HepG2 (cell line): Measurements from ENCODE around the gene WASHC4. TPM values are rescaled to one million over a fixed set of nuclear protein-coding genes. Genes with fewer than 3 reads are reported as not detected.

Experiments used
- ATAC-seq: fragments of 200-7000 bp; cut with Tn5 transposase; 3 replicates; pipeline ENCODE4 v1.9.1; 2020; ENCODE audit warnings: mild to moderate bottlenecking, moderate library complexity
- BruUV-seq: library from RNA; stranded (reverse); fragments of 400-500 nt; replicated peaks from 2 replicates; lab custom pipeline; 2021; lab: Mats Ljungman, UMichigan
- CTCF ChIA-PET: fragments of 300-600 bp; formaldehyde crosslinking; extraction: SDS; loops from one replicate; lab custom pipeline; 2021; ENCODE audit warnings: low total read pairs, inconsistent platforms, low intra/inter-chr PET ratio; lab: Yijun Ruan, JAX
- POLR2A ChIA-PET: fragments of 350-600 bp; sonication (Branson Sonifier 250); formaldehyde crosslinking; loops from one replicate; lab custom pipeline; 2020; ENCODE audit warnings: antibody characterized with exemption, inconsistent platforms; lab: Yijun Ruan, JAX
- DNase-seq: peaks from one replicate; pipeline ENCODE4 v3.0.0-alpha.2; 2015; ENCODE audit warnings: low spot score
- FAIRE-seq: peaks from 3 replicates; lab custom pipeline; 2011; peaks lifted over from hg19 to GRCh38; lab: Jason Lieb, UNC
- H2AFZ ChIP-seq: one replicate; pipeline ENCODE4 v1.6.1; 2011; ENCODE audit warnings: low read length, inconsistent platforms
- H3K27ac ChIP-seq: fragments of 300-600 bp; 3 replicates; pipeline ENCODE4 v1.8.0; 2011; ENCODE audit warnings: mixed run types, mild to moderate bottlenecking, mixed read lengths, low read length, inconsistent platforms; ENCODE audit not compliant: insufficient read depth; ENCODE audit errors: extremely low read length
- H3K27me3 ChIP-seq, 2 experiments: fragments of 200-600 bp in 1 of 2; 2 replicates in 1 of 2; 3 replicates in 1 of 2; pipeline versions ENCODE4 v1.6.0 to v1.8.0; 2011; ENCODE audit warnings: low read length in 2 of 2, mild to moderate bottlenecking in 2 of 2, moderate library complexity in 2 of 2, inconsistent platforms in 1 of 2; ENCODE audit not compliant: insufficient read depth in 2 of 2, control insufficient read depth in 1 of 2
- H3K36me3 ChIP-seq, 2 experiments: fragments of 200-600 bp in 1 of 2; replicated peaks in 1 of 2; 2 replicates in 1 of 2; 3 replicates in 1 of 2; pipeline versions ENCODE4 v1.5.1 to v1.8.0; 2011; ENCODE audit warnings: low read length in 2 of 2, inconsistent platforms in 1 of 2; ENCODE audit not compliant: insufficient read depth in 2 of 2, control insufficient read depth in 1 of 2
- H3K4me1 ChIP-seq: 2 replicates; pipeline ENCODE4 v1.5.1; 2012; ENCODE audit warnings: low read length, inconsistent platforms; ENCODE audit not compliant: insufficient read depth
- H3K4me2 ChIP-seq: 2 replicates; pipeline ENCODE4 v1.6.0; 2011; ENCODE audit warnings: low read depth, low read length, inconsistent platforms
- H3K4me3 ChIP-seq, 3 experiments: fragments of 200-600 bp in 1 of 3; sonication (generic), shearing (Covaris generic) in 1 of 3; replicated peaks in 1 of 3; 2 replicates each; pipeline ENCODE4 v1.5.1; 2011 to 2016; ENCODE audit warnings: low read length in 3 of 3, inconsistent platforms in 2 of 3, low read depth in 2 of 3, mild to moderate bottlenecking in 2 of 3, control low read depth in 1 of 3, mixed read lengths in 1 of 3; ENCODE audit not compliant: insufficient read depth in 1 of 3
- H3K79me2 ChIP-seq: one replicate; pipeline ENCODE4 v1.6.1; 2011; ENCODE audit warnings: low read length, inconsistent platforms; ENCODE audit not compliant: insufficient read depth
- H3K9ac ChIP-seq: 2 replicates; pipeline ENCODE4 v1.6.0; 2011; ENCODE audit warnings: mild to moderate bottlenecking, low read depth, low read length, inconsistent platforms; ENCODE audit not compliant: insufficient read depth
- H3K9me3 ChIP-seq: 2 replicates; pipeline ENCODE4 v1.5.1; 2012; ENCODE audit warnings: mild to moderate bottlenecking, low read length
- H4K20me1 ChIP-seq: 2 replicates; pipeline ENCODE4 v1.6.0; 2011; ENCODE audit warnings: inconsistent platforms, mild to moderate bottlenecking, low read length, moderate library complexity; ENCODE audit not compliant: insufficient read depth
- CENPX ChIP-seq: sonication (generic); formaldehyde crosslinking; IDR thresholded peaks from 2 replicates; pipeline ENCODE4 v1.9.0; 2021; ENCODE audit warnings: mild to moderate bottlenecking, missing genetic modification reagents, moderate library complexity
- FOXA3 ChIP-seq: IDR thresholded peaks from 2 replicates; pipeline ENCODE4 v1.6.1; 2016; ENCODE audit warnings: missing genetic modification reagents, missing compliant biosample characterization
- GATAD1 ChIP-seq: IDR thresholded peaks from 2 replicates; pipeline ENCODE4 v1.6.1; 2016; ENCODE audit warnings: missing genetic modification reagents, missing compliant biosample characterization
- HMG20B ChIP-seq: conservative IDR thresholded peaks from 2 replicates; pipeline ENCODE4 v1.6.1; 2016; ENCODE audit warnings: missing genetic modification reagents, missing compliant biosample characterization
- HNF4A ChIP-seq: sonication (generic); formaldehyde crosslinking; IDR thresholded peaks from 2 replicates; pipeline ENCODE4 v1.4.0; 2020; ENCODE audit warnings: missing genetic modification reagents
- KDM3A ChIP-seq: IDR thresholded peaks from 2 replicates; pipeline ENCODE4 v1.6.1; 2018; ENCODE audit warnings: low read depth, missing compliant biosample characterization
- MBNL3 ChIP-seq: fragments of 250-450 bp; sonication (Bioruptor Pico); conservative IDR thresholded peaks from 2 replicates; pipeline ENCODE4 v1.8.0; 2022; ENCODE audit warnings: mild to moderate bottlenecking, inconsistent platforms
- RXRB ChIP-seq: IDR thresholded peaks from 2 replicates; pipeline ENCODE4 v1.6.1; 2016; ENCODE audit warnings: borderline replicate concordance, missing genetic modification reagents, missing compliant biosample characterization
- ZBTB46 ChIP-seq: sonication (generic); formaldehyde crosslinking; IDR thresholded peaks from 2 replicates; pipeline ENCODE4 v1.4.0; 2020; ENCODE audit warnings: mild to moderate bottlenecking, missing genetic modification reagents, borderline replicate concordance
- ZKSCAN5 ChIP-seq: sonication (generic); formaldehyde crosslinking; IDR thresholded peaks from 2 replicates; pipeline ENCODE4 v1.5.1; 2020; ENCODE audit warnings: mild to moderate bottlenecking, missing genetic modification reagents
- ZNF446 ChIP-seq: sonication (generic); formaldehyde crosslinking; IDR thresholded peaks from 2 replicates; pipeline ENCODE4 v1.5.0; 2020; ENCODE audit warnings: mild to moderate bottlenecking, missing genetic modification reagents
- ZNF652 ChIP-seq: IDR thresholded peaks from 2 replicates; pipeline ENCODE4 v1.6.1; 2016; ENCODE audit warnings: low read depth, borderline replicate concordance
- ZNF687 ChIP-seq: sonication (generic); formaldehyde crosslinking; IDR thresholded peaks from 2 replicates; pipeline ENCODE4 v1.5.1; 2020; ENCODE audit warnings: mild to moderate bottlenecking, missing genetic modification reagents, moderate library complexity
- WGBS: methylation state at CpG from one replicate; pipeline ENCODE4 v1.1.6; 2017; ENCODE audit warnings: low lambda C conversion rate; 5-methylcytosine and 5-hydroxymethylcytosine counted together
- in situ Hi-C: cut with HindIII; loops from 2 replicates; pipeline ENCODE4 v1.10.0; 2017; ENCODE audit warnings: low pct_unique_long_range_greater_than_20kb; ENCODE audit not compliant: extremely low pct_ligation_motif_present
- intact Hi-C: fragments of 100-400 bp; cut with micrococcal nuclease; formaldehyde crosslinking; loops from one replicate; pipeline ENCODE4 v1.10.0; 2022; ENCODE audit not compliant: unreplicated experiment
- polyA plus RNA-seq, 8 experiments: library from polyadenylated mRNA; depleted of rRNA in 3 of 8; stranded (reverse) in 7 of 8; unstranded in 1 of 8; fragments of >200 nt; fragmentation: Illumina TruSeq in 4 of 8; extraction: Trizol in 4 of 8; gene quantifications; 2 replicates each; pipeline versions ENCODE4 v1.2.1 to v1.2.3, GENCODE V29; 2011 to 2016; ENCODE audit warnings: low read depth in 4 of 8, missing spikeins in 1 of 8, mixed read lengths in 1 of 8; ENCODE audit not compliant: insufficient read depth in 1 of 8
- total RNA-seq, 5 experiments: library from RNA; depleted of rRNA; stranded (reverse); fragments of >200 nt; fragmentation: Illumina TruSeq; extraction: Trizol; gene quantifications; 2 replicates each; pipeline ENCODE4 v1.2.3, GENCODE V29; 2016; ENCODE audit warnings: low read depth in 1 of 5

The WASHC4 gene
- total and polyA plus RNA-seq, 2 of the 13 experiments (the other 11 are each of a cell fraction or from before 2014, with no cell fraction given) = 21.0 to 36.3 TPM

GRCh38 chr12:105196090-105196489 is 88.6 kb downstream of the WASHC4 start:
- H3K79me2 ChIP-seq = no peaks in the 10 kb centered on the region
- no peaks in the 10 kb centered on the region for H3K27me3 ChIP-seq
- intact Hi-C loops = no loop called here
- POLR2A ChIA-PET = no interaction called here
- TF ChIP-seq KDM3A (no peak), ZNF446 (no peak), MBNL3 (CRISPR knock-in tag) (no peak), HMG20B (CRISPR knock-in tag) (no peak), ZBTB46 (no peak)
- TF ChIP-seq, all 625 proteins: peak for 0
- peaks cover 7 to 25% of the 10 kb centered on the region in 2 experiments; a peak in 4 of 5 replicates for H3K36me3 ChIP-seq
- no peak overlapping the region for H3K4me3 ChIP-seq
- H4K20me1 ChIP-seq = no peaks in the 10 kb centered on the region
- DNase-seq (no peak), FAIRE-seq (no peak), ATAC-seq (no peak)
- no peak overlapping the region for H2AFZ ChIP-seq
- H3K4me1 ChIP-seq = peaks cover 42% of the 10 kb centered on the region
- H3K9me3 ChIP-seq = no peaks in the 10 kb centered on the region
- no peak overlapping the region for H3K27ac ChIP-seq
- no peak overlapping the region for H3K9ac ChIP-seq
- BruUV-seq = no TSS peak
- WGBS = 96% methylated on average over 6 of the region's 6 CpGs
- in situ Hi-C loops = no loop called here
- CTCF ChIA-PET = no interaction called here
- no peak overlapping the region for H3K4me2 ChIP-seq

GRCh38 chr12:105198961-105199360 is 91.4 kb downstream of the WASHC4 start:
- intact Hi-C loops = no loop called here
- DNase-seq = peak; percentile 23
- H3K4me1 ChIP-seq = peaks cover 36% of the 10 kb centered on the region
- ATAC-seq = peak; percentile 74
- H3K4me3 ChIP-seq = no peak overlapping the region
- BruUV-seq = no TSS peak
- in situ Hi-C loops = no loop called here
- H4K20me1 ChIP-seq = no peaks in the 10 kb centered on the region
- H3K36me3 ChIP-seq = peaks cover 4 to 24% of the 10 kb centered on the region in 2 experiments; a peak in 2 of 5 replicates
- H3K4me2 ChIP-seq = peak overlapping the region; percentile 23
- H3K27me3 ChIP-seq = no peaks in the 10 kb centered on the region
- H2AFZ ChIP-seq = no peak overlapping the region
- H3K9me3 ChIP-seq = no peaks in the 10 kb centered on the region
- no peaks in the 10 kb centered on the region for H3K79me2 ChIP-seq
- ChIA-PET CTCF (no interaction called here), POLR2A (no interaction called here)
- H3K9ac ChIP-seq = no peak overlapping the region
- no peak for FAIRE-seq
- H3K27ac ChIP-seq = peak overlapping the region; percentile 40
- 61% methylated on average over 5 of the region's 6 CpGs for WGBS
- TF ChIP-seq CENPX (CRISPR knock-in tag) (no peak), ZNF687 (CRISPR knock-in tag) (peak; percentile 43), HNF4A (peak; percentile 54), RXRB (CRISPR knock-in tag) (no peak), FOXA3 (CRISPR knock-in tag) (no peak), ZNF652 (CRISPR knock-in tag) (peak; percentile 81; the same call in 1 of the 2 replicates), ZKSCAN5 (no peak), GATAD1 (CRISPR knock-in tag) (no peak)
